ENCODE results near the gene CERS6.

The CERS6 gene

DNA sequence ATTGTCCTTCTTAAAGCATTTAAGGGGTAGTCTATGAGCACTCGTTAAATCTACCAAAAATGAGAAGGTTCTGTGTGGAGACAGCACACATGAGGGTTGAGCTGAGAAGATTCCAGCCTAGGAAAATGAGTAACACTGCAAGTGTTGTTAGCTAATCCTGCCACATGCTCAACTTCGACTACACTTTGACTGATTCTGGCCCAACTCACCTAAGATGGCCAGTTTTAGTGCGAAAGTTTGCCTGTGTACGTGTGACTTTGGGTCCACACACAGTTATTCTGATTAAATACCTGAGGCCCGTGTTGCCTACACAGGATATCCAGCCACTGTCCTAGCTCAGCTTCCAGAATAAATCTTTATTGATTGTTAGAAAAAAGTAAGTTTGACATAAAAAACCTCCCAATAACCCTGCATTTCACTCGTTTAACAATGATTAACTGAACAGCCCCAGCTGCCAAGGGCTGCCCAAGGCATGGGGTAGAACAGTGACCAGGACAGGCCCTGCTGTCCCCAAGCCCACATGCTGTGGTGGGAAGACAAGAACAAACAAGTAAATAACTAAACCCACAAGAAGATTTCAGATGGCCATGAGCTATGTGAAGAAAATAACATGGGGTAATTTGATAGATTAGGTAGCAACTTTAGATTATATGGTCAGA is 14.7 kb upstream of the CERS6 start:
- no peak for DNase-seq (ENCODE audit: low read depth in 4 of 4, low spot score in 1 of 4)

DNA sequence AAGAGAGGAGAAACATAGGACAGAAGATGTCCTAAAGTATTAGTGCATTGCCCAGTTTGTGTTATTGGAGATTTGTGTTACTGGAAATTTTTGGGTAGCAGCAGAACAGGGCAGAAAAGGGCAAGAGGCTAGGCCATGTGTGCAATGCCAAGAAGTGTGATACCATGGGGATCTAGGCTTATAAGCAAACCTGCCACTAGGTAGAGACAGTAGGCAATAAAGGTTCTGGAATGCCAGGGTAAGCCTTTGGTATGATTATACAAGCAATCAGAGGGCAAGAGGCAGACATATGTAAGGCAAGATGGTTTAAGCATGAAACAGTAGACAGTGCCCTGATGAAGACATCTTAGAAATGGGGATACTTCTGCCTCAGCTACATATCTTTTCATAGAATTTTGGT is 12.3 kb upstream of the CERS6 start:
- no peak for DNase-seq (ENCODE audit: low read depth in 4 of 4, low spot score in 1 of 4)

DNA sequence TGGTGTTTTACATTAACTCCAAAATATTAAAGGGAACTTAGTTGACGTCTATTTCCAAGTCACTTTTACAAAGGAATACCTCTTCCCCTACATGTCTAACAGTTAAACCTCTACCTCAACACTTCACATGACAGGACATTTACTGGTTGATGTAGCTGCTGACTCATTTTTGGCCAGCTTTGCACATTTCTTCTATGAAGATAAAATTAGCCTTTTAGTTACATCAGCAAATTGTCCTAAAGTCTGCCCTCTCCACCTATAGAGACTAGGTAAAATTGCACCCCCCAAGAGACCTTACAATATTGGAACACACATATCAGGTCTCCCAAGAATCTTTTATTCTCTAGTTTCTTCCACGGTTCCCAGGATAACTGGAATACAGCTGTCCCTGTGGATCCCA is 10.1 kb upstream of the CERS6 start:
- DNase-seq (ENCODE audit: low read depth in 4 of 4, low spot score in 1 of 4) = no peak

DNA sequence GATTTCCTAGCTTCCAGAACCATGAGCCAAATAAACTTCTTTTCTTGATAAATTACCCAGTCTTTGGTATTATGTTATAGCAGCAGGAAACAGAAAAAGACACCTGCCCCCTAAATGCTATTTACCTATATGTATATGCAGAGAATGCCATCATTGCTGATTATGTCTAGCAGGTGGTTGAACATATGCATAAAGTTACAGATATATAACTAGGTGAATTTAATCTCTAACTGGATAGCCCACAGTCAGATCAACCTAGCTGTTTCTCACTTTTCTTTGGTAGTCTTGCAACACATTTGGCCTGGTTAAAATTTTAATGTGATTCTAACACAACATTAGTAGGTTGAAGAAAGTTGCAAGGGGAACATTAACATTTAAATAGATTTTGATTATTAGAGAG is 7.1 kb upstream of the CERS6 start:
- DNase-seq (ENCODE audit: low read depth in 4 of 4, low spot score in 1 of 4) = no peak

DNA sequence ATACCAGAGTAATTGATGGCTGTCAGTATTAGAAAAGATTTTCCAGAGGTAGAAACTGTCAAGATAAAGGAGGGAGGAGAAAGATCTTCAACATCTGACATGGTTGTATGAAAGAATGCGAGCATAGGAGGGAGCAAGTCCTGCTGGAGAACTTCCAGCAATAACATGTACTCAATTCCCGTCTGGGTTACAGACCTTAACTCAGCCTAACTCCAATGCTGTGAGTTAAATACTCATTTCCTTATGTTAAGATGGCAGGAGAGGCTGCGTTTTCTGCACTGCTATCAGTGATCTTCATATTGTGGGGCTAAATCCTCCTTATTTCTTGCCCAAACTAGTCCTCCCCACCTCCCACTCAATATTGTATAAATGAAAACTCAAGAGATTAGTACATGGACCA is 6.7 kb upstream of the CERS6 start:
- DNase-seq (ENCODE audit: low read depth in 4 of 4, low spot score in 1 of 4) = no peak

DNA sequence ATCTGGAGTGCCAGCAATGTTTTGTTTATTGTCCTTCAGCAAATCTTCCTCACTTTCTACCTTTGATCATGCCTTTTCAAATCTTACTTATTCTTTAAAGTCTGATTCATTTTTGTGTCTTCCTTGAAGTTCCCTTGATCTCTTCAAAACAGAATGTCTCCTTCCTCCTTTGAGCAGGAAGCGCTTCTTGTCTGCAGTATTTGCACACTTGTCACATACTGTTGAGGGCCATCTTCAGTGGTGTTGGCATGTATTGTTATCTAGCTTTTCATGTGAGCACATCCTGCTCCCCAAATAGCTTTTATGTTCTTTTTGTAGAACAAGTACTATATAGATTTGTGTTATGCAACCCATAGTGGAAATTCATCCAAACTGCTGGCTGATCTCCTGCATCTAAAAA is 5.9 kb upstream of the CERS6 start:
- DNase-seq (ENCODE audit: low read depth in 4 of 4, low spot score in 1 of 4) = no peak

DNA sequence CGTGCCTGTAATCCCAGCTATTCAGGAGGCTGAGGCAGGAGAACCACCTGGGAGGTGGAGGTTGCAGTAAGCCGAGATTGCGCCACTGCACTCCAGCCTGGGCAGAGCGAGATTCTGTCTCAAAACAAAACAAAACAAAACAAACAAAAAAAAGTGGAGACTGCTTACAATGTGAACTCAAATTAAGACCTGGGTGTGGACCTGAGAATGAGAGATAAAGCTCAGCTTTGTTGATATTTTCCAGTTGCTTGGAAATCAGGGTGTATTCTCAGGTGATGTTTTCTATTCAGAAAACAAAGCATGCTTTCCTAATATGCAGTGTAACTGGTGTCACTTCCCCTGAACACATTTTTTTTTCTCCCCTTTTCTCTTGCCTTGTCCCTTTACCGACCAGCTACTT is 5.3 kb upstream of the CERS6 start:
- DNase-seq (ENCODE audit: low read depth in 4 of 4, low spot score in 1 of 4) = no peak

DNA sequence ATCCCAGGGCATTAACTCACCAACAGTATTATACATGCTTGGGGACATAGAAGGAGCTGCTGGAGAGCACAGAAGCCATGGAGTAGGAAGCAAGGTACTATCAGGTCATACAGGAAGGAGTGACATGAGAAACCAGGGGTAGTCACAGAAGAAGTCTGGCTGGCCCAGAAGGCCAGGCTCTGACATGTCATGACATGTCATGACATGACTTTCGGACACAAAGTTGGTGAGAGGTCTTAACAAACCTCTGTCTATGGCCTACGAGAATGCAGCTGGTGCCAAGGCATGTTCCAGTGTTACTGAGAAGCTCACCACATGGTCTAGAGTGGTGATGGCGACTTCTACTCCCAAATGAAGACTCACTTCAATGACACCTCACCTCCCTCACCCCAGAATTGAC is 3.3 kb upstream of the CERS6 start:
- DNase-seq (ENCODE audit: low read depth in 4 of 4, low spot score in 1 of 4) = no peak

DNA sequence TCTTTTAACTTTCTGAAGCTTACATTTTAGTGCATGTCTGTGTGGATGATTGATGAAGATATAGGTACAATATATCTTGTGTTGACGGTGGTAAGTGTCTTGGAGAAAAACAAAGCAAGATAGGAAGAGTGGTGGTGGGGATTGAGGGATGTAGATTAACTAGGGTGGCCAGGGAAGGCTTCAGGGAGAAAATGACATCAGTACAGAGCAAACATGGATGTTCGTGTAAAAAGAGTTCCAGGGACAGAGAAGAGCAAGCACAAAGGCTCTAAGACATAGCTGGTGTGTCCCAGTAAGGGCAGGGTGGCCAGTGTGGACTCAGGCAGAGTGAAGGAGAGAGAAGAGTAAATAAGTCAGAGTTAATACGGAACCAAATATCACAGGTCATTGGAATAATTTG is 2.7 kb upstream of the CERS6 start:
- no peak for DNase-seq (ENCODE audit: low read depth in 4 of 4, low spot score in 1 of 4)

DNA sequence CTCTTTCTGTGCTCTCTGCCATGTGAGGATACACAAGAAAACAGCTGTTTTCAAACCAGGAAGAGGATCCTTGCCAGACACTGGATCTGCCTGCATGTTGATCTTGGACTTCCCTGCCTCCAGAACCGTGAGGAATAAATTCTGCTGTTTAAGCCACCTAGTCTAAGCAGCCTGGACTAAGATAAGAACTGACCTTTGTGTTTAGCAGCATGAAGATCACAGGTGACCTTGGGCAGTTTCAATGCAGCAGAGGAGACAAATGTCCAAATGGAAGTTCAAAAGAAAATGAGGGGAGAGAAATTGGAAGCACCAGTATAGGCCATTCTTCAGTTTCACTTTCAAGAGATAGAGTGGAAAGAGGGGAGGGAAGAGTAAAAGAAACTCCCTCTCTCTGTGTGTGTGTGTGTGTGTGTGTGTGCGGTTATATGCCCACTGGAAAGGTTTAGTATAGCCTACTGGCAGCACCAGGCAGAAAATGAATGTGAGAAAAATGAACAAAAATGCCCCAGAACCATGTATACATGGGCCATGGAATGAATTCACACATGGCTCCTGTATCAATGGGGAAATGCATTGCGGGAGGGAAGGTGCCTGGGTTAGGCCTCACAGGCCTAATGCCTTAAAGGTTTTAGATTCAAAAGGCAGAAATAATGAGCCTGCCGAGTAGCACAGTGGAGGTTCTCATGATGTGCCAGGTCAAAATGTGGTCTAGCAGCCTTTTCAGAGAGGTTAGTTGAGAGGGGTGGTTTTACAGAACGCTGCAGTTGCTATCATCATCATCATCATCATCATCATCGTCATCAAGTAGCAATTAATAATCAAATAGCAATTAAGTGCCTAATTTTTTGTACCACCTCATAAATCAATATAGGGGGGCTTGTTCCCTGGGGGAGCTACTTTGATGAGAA is 1.1 kb upstream of the CERS6 start:
- DNase-seq (ENCODE audit: low read depth in 4 of 4, low spot score in 1 of 4) = no peak

DNA sequence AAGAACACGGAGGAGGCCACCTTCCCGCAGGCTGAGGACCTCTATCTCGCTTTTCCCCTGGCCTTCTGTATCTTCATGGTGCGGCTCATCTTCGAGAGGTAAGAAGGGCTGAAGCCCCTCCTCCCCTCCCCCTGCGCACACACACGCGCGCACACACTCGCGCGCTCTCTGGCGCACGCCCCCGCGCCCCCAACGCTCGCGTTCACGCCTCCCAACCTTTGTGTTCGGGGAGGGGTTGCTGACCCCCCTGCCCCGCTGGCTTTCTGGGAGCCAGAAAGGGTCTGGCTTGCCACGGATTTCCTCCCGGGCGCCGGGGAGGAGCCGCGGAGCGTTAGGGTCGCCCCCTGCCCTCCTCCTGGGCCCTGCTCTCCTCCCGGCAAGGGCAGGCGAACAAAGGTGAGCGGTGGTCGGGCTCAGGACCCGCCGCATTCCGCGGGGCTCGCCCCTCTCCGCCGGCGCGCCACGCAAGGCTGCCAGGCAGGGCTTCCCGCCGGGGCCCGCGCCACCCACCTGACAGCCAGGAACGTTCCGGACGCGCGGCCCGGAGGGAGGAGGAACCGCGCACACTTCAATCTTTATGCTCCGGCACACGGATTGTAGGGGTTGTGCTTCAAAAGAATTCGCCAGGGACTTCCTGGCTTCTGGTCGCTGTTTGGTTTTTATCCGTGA is 583 bp downstream of the CERS6 start:
- peak in 2 of 4 experiments; percentile 21 to 30 for DNase-seq (ENCODE audit: low read depth in 4 of 4, low spot score in 1 of 4)

DNA sequence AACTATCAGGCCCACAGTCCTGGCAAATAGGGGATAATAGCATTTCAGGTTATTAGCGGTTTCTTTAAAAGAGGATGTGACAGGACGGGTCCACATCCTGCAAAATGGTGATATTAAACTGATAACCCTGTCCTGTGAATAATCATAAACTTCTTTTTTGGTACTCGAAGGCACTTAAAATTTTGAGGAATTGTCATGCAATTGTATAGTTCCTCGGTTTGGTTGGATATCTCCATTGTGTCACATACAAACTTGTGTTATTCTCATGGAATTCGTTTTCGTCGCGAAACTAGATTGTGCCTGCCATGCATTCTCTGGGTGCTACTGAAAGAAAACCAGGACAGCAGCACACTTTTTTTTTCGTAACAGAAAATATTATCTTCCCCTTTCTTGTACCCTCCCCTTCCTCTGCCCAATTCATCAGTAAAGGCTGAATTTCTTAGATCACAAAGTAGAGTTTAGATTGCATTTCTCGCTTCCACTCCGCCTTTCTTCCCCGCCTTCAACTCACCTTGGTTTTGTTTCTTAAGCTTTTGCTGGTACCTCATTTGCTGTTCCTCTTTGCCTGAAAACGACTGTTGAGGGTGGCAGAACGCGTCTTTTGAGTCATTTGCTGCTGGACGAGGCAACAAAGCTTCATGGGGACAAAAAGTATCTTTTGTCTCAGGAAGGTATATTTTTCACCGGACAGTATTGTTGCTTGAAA is 1.3 kb downstream of the CERS6 start:
- DNase-seq (ENCODE audit: low read depth in 4 of 4, low spot score in 1 of 4) = no peak

DNA sequence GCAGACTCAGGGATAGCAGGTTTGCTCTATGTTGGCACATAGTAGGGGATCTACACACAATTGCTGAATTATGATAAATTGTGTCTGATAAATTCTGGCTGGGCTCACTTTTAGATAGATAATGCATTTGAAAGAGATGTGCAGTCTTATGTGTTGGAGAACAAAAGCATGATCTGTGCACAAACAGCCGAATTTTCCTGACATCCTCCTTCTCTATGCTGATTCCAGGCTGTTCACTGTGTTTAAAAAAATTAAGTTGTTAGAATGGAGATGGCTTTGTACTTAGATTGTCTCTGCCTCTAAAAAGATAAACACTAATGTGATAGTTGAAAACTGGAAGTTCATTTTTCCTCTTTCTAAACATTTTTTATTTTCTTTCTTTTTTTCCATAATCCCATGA is 2.1 kb downstream of the CERS6 start:
- DNase-seq (ENCODE audit: low read depth in 4 of 4, low spot score in 1 of 4) = no peak

DNA sequence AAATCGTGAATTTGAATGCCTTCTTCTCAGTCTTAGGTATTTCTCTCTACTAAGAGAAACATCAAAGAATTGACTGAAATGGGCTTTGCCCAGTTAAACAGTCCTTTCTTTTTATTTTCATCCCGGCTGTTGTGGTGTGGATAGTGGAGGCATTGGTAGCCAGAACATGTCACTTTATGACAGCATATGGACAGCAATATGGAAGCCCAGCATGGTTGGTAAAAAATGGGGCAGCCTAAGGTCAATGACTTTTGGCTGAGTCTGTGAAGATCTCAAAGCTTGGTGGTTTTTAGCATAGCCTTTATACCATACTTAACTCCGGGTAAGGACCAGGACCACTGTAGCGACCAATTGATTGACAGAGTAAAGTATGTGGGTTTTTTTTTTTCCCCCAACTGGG is 3.2 kb downstream of the CERS6 start:
- DNase-seq (ENCODE audit: low read depth in 4 of 4, low spot score in 1 of 4) = no peak

DNA sequence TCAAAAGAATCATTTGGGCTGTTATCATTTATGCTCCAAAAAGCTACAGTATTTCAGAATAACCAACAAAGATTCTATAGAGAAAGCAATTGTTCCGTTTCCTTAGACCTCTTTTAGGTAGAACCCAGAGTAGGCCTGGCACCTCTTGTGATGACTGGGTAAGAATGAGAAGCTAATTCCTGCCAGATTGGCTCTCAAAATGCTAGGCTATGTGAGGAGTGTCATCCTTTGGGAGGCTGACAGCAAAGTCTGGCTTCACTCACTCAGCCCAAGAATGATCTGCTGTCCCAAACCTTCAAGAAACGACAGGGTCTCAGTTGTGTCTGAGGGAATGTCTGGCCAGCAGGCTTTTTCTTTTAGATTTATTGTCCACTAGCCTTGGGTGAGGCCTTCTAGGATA is 4.5 kb downstream of the CERS6 start:
- DNase-seq (ENCODE audit: low read depth in 4 of 4, low spot score in 1 of 4) = no peak

DNA sequence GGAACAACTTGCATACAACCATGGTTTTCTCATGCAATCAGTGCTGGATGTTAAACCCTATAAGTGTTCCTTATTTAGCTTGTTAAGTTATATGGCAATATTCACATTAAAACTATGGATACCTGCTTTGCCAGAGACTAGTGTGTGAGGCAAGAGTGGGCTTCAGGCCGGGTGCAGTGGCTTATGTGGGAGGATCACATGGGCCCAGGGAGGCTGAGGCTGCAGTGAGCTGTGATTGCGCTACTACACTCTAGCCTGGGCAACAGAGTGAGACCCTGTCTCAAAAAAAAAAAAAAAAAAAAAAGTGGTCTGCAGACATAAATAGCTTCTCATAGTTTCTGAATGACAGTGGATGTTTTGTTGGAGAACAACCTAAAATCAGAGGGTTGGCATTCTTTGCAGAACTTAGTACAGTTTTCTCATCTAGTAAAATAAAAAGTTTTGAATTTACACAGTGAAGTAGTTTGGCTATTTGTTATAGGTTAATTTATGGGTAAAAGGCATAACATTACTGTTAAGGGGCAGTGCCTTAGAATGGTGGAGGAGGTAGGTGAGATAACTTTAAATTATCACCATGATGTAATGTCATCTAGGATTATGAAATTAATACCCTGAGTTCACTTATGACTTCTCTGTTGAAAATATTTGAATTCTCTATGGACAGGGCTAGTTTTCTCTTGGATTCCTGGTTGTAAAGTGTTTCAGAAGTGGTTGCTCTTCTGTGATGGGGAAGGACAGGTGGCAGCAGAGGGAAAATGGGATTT is 5.3 kb downstream of the CERS6 start:
- no peak for DNase-seq (ENCODE audit: low read depth in 4 of 4, low spot score in 1 of 4)

DNA sequence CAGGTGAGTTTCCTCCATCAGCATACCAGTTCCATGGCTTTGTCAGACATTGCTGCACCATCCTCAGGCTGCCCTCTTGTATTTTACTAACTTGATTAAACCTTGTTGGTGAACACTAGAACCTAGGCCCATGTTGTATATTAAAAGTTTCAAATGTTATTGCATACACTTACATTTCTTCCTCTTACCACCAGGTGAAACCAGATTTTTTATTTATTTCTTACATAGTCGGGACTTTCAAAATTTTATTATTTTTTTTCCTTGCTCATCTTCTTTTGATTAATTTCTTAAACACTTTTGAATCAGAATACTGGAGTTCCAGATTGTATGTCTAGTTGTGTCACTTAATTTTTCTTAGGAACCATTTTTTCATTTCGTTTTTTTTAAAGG is 5.9 kb downstream of the CERS6 start:
- no peak for DNase-seq (ENCODE audit: low read depth in 4 of 4, low spot score in 1 of 4)

DNA sequence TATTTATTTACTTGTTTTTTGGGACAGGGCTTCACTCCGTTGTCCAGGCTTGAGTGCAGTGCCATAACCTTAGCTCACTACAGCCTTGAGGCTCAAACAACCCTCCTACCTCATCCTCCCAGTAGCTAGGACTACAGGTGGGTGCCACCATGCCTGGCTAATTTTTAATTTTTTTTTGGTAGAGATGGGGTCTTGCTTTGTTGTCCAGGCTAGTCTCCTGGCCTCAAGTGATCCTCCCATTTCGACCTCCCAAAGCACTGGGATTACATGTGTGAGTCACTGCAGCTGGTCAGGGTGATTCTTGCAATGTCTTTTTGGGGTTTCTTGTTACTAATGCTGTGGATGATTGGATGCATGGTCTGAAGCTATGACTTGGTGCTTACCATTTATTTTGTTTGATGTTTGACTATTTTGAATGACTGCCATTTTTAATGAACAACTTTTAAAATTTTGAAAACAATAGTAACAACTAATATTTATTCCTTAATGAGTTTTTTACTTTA is 6.5 kb downstream of the CERS6 start:
- no peak for DNase-seq (ENCODE audit: low read depth in 4 of 4, low spot score in 1 of 4)

DNA sequence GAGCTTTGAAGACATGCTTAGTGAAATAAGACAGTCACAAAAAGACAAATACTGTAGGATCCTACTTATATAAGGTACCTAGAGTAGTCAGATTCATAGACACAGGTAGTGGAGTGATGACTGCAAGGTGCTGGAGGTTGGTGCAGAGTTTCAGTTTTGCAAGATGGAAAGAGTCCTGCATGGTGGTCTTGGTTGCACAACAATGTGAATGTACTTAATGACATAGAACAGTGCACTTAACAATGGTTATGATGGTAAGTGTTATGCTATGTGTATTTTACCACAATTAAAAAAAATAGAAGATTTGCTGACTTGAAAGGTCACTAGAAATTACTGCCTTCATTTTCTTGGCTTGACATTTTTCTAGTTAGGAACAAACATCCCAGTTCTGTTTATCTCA is 9.5 kb downstream of the CERS6 start:
- DNase-seq (ENCODE audit: low read depth in 4 of 4, low spot score in 1 of 4) = no peak

DNA sequence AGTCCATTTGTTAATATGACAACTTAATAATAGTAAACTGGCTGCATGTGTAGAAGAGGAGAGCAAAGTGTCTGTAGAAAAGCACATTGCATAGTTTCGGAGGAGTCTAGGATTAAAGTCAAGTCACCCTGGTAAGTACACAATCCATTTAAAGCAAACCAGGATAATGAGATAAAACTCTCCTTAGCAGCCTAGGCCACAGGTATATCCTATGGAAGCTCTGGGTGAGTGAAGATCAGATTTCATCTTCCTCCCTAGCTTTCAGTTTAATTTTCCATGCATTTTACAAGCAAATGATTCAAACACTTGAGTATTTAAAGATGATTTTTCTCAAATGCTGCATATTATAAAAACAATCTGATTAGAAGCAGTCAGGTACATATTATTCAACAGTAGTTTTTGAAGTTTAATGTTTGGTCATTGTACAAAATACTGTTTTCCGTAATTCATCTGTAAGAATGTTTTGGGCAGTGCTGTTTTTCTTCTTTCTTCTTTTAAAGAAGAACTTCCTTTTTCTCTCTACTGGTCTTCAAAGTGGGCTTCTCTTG is 10.2 kb downstream of the CERS6 start:
- DNase-seq (ENCODE audit: low read depth in 4 of 4, low spot score in 1 of 4) = no peak

All from stimulated activated CD4-positive, alpha-beta T cell treated with anti-CD3 and anti-CD28 coated beads, Interleukin-1b, Interleukin-23, amount 100 ng/mL, for 24 hours (primary cell).